ENCODE measurements around the gene AP5B1.
"Not testable (repeated sequence)": the region's sequence is repeated elsewhere in the genome, so short reads cannot be mapped to it uniquely, and the experiment has no call there.

AP5B1 gene

DNA sequence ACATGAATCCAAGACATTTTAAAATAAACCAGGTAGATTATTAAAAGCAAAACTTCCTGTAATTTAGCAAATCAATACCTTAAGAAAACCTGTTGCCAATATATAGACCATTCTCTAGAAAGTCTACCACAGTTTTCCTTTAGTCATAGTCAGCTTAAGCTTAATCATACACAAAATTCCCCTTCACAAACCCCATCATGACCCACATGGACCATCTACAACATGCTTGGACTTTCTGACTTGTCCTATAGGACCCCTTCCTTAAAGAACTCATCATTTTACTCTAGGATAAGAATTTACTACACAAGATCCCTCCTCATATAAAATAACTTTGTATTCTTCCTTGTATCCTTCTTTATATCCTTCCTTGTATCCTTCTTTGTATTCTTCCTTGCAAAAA lies 44.0 kb downstream of the AP5B1 start:
- peak; percentile 18 for DNase-seq
- H3K79me1 ChIP-seq (ENCODE audit: low read length) = no peaks in the 10 kb centered on the region
- H4K5ac ChIP-seq (ENCODE audit: low read length) = no peak overlapping the region
- no peak overlapping the region for H3K9ac ChIP-seq (ENCODE audit: low read length)
- H3K79me2 ChIP-seq (ENCODE audit: control insufficient read depth, insufficient read depth, low read length) = no peaks in the 10 kb centered on the region
- no peaks in the 10 kb centered on the region for H3K36me3 ChIP-seq (ENCODE audit: control insufficient read depth, insufficient read depth, low read length)
- H4K8ac ChIP-seq (ENCODE audit: low read depth, low read length) = no peak overlapping the region
- no peak overlapping the region for H3K18ac ChIP-seq (ENCODE audit: low read length)
- no peak overlapping the region for H2AK5ac ChIP-seq (ENCODE audit: low read length)
- H3K27me3 ChIP-seq (ENCODE audit: insufficient read depth, low read length, poor library complexity) = no peaks in the 10 kb centered on the region
- no peak overlapping the region for H2BK15ac ChIP-seq (replicated peaks; ENCODE audit: low read depth)
- no peak overlapping the region for H3K56ac ChIP-seq (ENCODE audit: low read length)
- H3K4me1 ChIP-seq (ENCODE audit: control insufficient read depth, low read depth, low read length) = no peaks in the 10 kb centered on the region
- no peak overlapping the region for H2BK5ac ChIP-seq (ENCODE audit: low read length)
- H3K27ac ChIP-seq (ENCODE audit: low read depth, low read length) = no peak overlapping the region
- H3K4ac ChIP-seq (ENCODE audit: low read depth, low read length) = no peak overlapping the region
- H3K23ac ChIP-seq (ENCODE audit: low read length) = no peak overlapping the region
- H3K4me2 ChIP-seq (ENCODE audit: low read length) = no peak overlapping the region
- H2BK120ac ChIP-seq (ENCODE audit: low read depth, low read length) = no peak overlapping the region
- no peak overlapping the region for H3K4me3 ChIP-seq (ENCODE audit: low read length)

DNA sequence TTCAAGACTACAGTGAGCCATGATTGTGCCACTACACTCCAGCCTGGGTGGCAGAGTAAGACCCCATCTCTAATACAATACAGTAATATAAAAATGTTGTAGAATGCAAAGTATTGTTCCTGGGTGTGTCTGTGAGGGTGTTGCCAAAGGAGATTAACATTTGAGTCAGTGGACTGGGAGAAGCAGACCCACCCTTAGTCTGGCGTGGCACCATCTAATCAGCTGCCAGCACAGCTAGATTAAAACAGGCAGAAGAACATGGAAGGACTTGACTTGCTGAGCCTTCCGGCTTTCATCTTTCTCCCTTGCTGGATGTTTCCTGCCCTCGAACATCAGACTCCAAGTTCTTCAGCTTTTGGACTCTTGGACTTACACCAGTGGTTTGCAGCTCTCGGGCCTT lies 45.7 kb downstream of the AP5B1 start:
- H3K4ac ChIP-seq (ENCODE audit: low read depth, low read length); H2BK5ac ChIP-seq (ENCODE audit: low read length); H3K4me2 ChIP-seq (ENCODE audit: low read length); H3K36me3 ChIP-seq (ENCODE audit: control insufficient read depth, insufficient read depth, low read length); H3K18ac ChIP-seq (ENCODE audit: low read length); H3K27me3 ChIP-seq (ENCODE audit: insufficient read depth, low read length, poor library complexity); H4K5ac ChIP-seq (ENCODE audit: low read length); H3K79me1 ChIP-seq (ENCODE audit: low read length); H3K27ac ChIP-seq (ENCODE audit: low read depth, low read length); H3K9ac ChIP-seq (ENCODE audit: low read length); H2BK15ac ChIP-seq (replicated peaks; ENCODE audit: low read depth); H4K8ac ChIP-seq (ENCODE audit: low read depth, low read length); H3K56ac ChIP-seq (ENCODE audit: low read length); H3K79me2 ChIP-seq (ENCODE audit: control insufficient read depth, insufficient read depth, low read length); H3K4me1 ChIP-seq (ENCODE audit: control insufficient read depth, low read depth, low read length); H2BK120ac ChIP-seq (ENCODE audit: low read depth, low read length); H2AK5ac ChIP-seq (ENCODE audit: low read length); H3K23ac ChIP-seq (ENCODE audit: low read length); H3K4me3 ChIP-seq (ENCODE audit: low read length); DNase-seq: not testable (repeated sequence)
- no CpG with 5 or more reads among the region's 4 CpGs for WGBS (ENCODE audit: extremely low coverage, insufficient coverage, low lambda C conversion rate)

DNA sequence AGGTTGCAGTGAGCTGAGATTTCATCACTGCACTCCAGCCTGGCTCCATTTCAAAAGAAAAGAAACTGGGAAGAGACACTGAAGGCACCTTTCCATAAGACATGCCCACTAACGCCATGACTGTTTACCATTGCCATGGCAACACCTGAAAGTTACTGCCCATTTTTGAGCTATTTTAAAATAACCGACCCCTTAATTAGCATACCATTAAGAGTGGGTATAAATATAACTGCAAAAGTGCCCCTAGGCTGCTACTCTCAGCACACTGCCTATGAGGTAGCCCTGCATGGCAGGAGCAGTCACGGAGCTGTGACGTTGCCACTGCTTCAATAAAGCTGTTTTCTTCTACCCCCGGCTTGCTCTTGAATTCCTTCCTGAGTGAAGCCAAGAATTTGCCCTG lies 50.3 kb downstream of the AP5B1 start:
- H3K36me3 ChIP-seq (ENCODE audit: control insufficient read depth, insufficient read depth, low read length) = no peaks in the 10 kb centered on the region

DNA sequence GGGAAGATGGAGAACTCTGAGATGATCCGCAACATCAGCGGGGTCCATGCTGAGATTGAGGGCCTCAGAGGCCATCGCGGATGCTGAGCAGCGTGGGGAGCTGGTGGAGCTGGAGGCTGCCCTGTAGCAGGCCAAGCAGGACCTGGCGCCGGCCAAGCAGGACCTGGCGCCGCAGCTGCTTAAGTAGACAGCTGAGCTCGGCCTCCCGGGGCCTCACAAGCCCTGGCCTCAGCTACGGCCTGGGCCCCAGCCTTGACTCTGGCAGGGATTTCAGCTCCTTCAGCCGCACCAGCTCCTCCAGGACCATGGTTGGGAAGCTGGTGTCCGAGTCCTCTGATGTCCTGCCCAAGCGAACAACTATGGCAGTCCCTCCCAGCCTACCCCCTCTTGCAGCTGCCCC lies 52.9 kb downstream of the AP5B1 start:
- Histone ChIP-seq H3K36me3 (ENCODE audit: control insufficient read depth, insufficient read depth, low read length) (no peaks in the 10 kb centered on the region), H3K27ac (ENCODE audit: low read depth, low read length) (no peak overlapping the region), H3K4me2 (ENCODE audit: low read length) (no peak overlapping the region), H2BK120ac (ENCODE audit: low read depth, low read length) (no peak overlapping the region), H3K18ac (ENCODE audit: low read length) (no peak overlapping the region), H3K23ac (ENCODE audit: low read length) (no peak overlapping the region), H4K8ac (ENCODE audit: low read depth, low read length) (no peak overlapping the region), H3K27me3 (ENCODE audit: insufficient read depth, low read length, poor library complexity) (no peaks in the 10 kb centered on the region), H4K5ac (ENCODE audit: low read length) (no peak overlapping the region), H3K56ac (ENCODE audit: low read length) (no peak overlapping the region), H2BK15ac (replicated peaks; ENCODE audit: low read depth) (no peak overlapping the region), H2BK5ac (ENCODE audit: low read length) (no peak overlapping the region), H3K4me3 (ENCODE audit: low read length) (no peak overlapping the region), H3K79me1 (ENCODE audit: low read length) (no peaks in the 10 kb centered on the region), H3K9ac (ENCODE audit: low read length) (no peak overlapping the region), H3K79me2 (ENCODE audit: control insufficient read depth, insufficient read depth, low read length) (no peaks in the 10 kb centered on the region), H3K4me1 (ENCODE audit: control insufficient read depth, low read depth, low read length) (no peaks in the 10 kb centered on the region), H2AK5ac (ENCODE audit: low read length) (no peak overlapping the region), H3K4ac (ENCODE audit: low read depth, low read length) (no peak overlapping the region)
- DNase-seq = no peak
- no CpG with 5 or more reads among the region's 15 CpGs for WGBS (ENCODE audit: extremely low coverage, insufficient coverage, low lambda C conversion rate)

More for the DNA sequence above, 50.3 kb downstream of the AP5B1 start:
- no peaks in the 10 kb centered on the region for H3K4me1 ChIP-seq (ENCODE audit: control insufficient read depth, low read depth, low read length)
- no peak overlapping the region for H3K56ac ChIP-seq (ENCODE audit: low read length)
- no peak for DNase-seq
- no peak overlapping the region for H2AK5ac ChIP-seq (ENCODE audit: low read length)
- no peak overlapping the region for H2BK15ac ChIP-seq (replicated peaks; ENCODE audit: low read depth)
- no peak overlapping the region for H4K5ac ChIP-seq (ENCODE audit: low read length)
- no peak overlapping the region for H3K9ac ChIP-seq (ENCODE audit: low read length)
- no peak overlapping the region for H3K18ac ChIP-seq (ENCODE audit: low read length)
- no peak overlapping the region for H4K8ac ChIP-seq (ENCODE audit: low read depth, low read length)
- H2BK120ac ChIP-seq (ENCODE audit: low read depth, low read length) = no peak overlapping the region
- no peak overlapping the region for H3K4me2 ChIP-seq (ENCODE audit: low read length)
- H3K79me2 ChIP-seq (ENCODE audit: control insufficient read depth, insufficient read depth, low read length) = no peaks in the 10 kb centered on the region
- H3K4ac ChIP-seq (ENCODE audit: low read depth, low read length) = no peak overlapping the region
- H2BK5ac ChIP-seq (ENCODE audit: low read length) = no peak overlapping the region
- WGBS (ENCODE audit: extremely low coverage, insufficient coverage, low lambda C conversion rate) = no CpG with 5 or more reads among the region's 5 CpGs
- no peak overlapping the region for H3K27ac ChIP-seq (ENCODE audit: low read depth, low read length)
- H3K27me3 ChIP-seq (ENCODE audit: insufficient read depth, low read length, poor library complexity) = no peaks in the 10 kb centered on the region
- no peak overlapping the region for H3K23ac ChIP-seq (ENCODE audit: low read length)
- no peak overlapping the region for H3K4me3 ChIP-seq (ENCODE audit: low read length)
- no peaks in the 10 kb centered on the region for H3K79me1 ChIP-seq (ENCODE audit: low read length)

DNA sequence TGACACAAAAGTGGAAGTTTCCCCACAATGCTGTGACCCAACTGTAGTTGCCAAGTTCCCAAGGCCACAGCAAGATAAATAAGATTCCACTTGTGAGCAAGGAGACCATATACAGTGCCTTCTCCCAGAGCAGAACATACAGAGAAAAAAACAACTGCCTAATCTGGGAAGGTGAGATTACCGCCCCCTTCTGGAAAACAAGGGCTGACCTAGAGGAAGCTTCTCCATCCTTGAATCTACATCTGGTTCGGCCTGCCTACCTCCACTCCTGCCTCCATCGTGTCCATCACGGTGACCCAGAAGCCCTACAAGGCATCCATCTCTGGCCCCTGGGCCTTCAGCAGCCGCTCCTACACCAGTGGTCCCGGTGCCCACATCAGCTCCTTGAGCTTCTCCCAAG lies 54.1 kb downstream of the AP5B1 start:
- Histone ChIP-seq H3K4me2 (ENCODE audit: low read length) (no peak overlapping the region), H4K8ac (ENCODE audit: low read depth, low read length) (no peak overlapping the region), H3K9ac (ENCODE audit: low read length) (no peak overlapping the region), H3K4me3 (ENCODE audit: low read length) (no peak overlapping the region), H3K27me3 (ENCODE audit: insufficient read depth, low read length, poor library complexity) (no peaks in the 10 kb centered on the region), H2BK5ac (ENCODE audit: low read length) (no peak overlapping the region), H2BK120ac (ENCODE audit: low read depth, low read length) (no peak overlapping the region), H3K4me1 (ENCODE audit: control insufficient read depth, low read depth, low read length) (no peaks in the 10 kb centered on the region), H3K56ac (ENCODE audit: low read length) (no peak overlapping the region), H3K36me3 (ENCODE audit: control insufficient read depth, insufficient read depth, low read length) (no peaks in the 10 kb centered on the region), H3K79me2 (ENCODE audit: control insufficient read depth, insufficient read depth, low read length) (no peaks in the 10 kb centered on the region), H3K18ac (ENCODE audit: low read length) (no peak overlapping the region), H2BK15ac (replicated peaks; ENCODE audit: low read depth) (no peak overlapping the region), H3K4ac (ENCODE audit: low read depth, low read length) (no peak overlapping the region), H3K27ac (ENCODE audit: low read depth, low read length) (no peak overlapping the region), H3K23ac (ENCODE audit: low read length) (no peak overlapping the region), H4K5ac (ENCODE audit: low read length) (no peak overlapping the region), H2AK5ac (ENCODE audit: low read length) (no peak overlapping the region), H3K79me1 (ENCODE audit: low read length) (no peaks in the 10 kb centered on the region)
- no CpG with 5 or more reads among the region's 6 CpGs for WGBS (ENCODE audit: extremely low coverage, insufficient coverage, low lambda C conversion rate)
- peak; percentile 29 for DNase-seq

Measured in mesendoderm (in vitro differentiated cells).